Peyer's patch (tissue), 4 donors: ENCODE results near the gene DDX4.

Experiments used
- POLR2A ChIP-seq, 2 donors: fragments of 450-650 bp; IDR thresholded peaks; one replicate each; pipeline ENCODE4 v1.5.1; 2017; ENCODE audit warnings: antibody characterized with exemption in 2 of 2, mild to moderate bottlenecking in 2 of 2, moderate library complexity in 2 of 2
- TF ChIP-seq, protein P1 (sequence below), 6 experiments: fragments of 450-650 bp in 4 of 6; fragments of 200-600 bp in 2 of 6; sonication (generic) in 1 of 6; IDR thresholded peaks; one replicate each; pipeline ENCODE4 v1.5.1; 2017 to 2019; ENCODE audit warnings: antibody characterized with exemption in 6 of 6, mild to moderate bottlenecking in 3 of 6, moderate library complexity in 1 of 6

DNA sequence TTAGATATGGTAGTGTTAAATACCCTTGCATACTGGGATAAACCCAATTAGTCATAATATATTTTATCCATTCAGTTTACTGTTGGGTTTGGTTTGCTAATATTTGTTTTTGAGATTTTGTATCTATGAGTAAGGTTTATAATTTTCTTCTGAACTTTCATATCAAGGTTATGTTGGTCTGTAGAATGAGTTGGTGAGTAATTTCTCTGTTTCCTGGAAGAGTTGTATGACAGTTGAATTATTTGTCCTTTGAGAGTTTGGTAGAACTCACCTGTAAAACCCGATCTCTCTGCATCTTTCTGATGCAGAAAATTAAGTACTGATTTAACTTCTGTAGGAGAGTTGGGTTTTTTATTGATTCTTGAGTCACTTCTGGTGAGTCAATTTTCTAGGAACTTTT is 20.4 kb downstream of the DDX4 start:
- TF ChIP-seq POLR2A (IDR thresholded peaks at IDR 0.05) = no peak
- TF ChIP-seq, protein P1, sequence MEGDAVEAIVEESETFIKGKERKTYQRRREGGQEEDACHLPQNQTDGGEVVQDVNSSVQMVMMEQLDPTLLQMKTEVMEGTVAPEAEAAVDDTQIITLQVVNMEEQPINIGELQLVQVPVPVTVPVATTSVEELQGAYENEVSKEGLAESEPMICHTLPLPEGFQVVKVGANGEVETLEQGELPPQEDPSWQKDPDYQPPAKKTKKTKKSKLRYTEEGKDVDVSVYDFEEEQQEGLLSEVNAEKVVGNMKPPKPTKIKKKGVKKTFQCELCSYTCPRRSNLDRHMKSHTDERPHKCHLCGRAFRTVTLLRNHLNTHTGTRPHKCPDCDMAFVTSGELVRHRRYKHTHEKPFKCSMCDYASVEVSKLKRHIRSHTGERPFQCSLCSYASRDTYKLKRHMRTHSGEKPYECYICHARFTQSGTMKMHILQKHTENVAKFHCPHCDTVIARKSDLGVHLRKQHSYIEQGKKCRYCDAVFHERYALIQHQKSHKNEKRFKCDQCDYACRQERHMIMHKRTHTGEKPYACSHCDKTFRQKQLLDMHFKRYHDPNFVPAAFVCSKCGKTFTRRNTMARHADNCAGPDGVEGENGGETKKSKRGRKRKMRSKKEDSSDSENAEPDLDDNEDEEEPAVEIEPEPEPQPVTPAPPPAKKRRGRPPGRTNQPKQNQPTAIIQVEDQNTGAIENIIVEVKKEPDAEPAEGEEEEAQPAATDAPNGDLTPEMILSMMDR (IDR thresholded peaks at IDR 0.05) = no peak
